HUES6 (cell line): ENCODE results near the gene NEURL1.

Source experiments
- H3K27ac ChIP-seq: 2 replicates; pipeline ENCODE4 v1.7.0; 2013; ENCODE audit warnings: low read depth, mild to moderate bottlenecking, low read length, inconsistent platforms
- H3K27me3 ChIP-seq: 2 replicates; pipeline ENCODE4 v1.6.1; 2013; ENCODE audit warnings: low read length; ENCODE audit not compliant: control insufficient read depth, insufficient read depth
- H3K36me3 ChIP-seq: 2 replicates; pipeline ENCODE4 v1.6.1; 2013; ENCODE audit warnings: low read length; ENCODE audit not compliant: control insufficient read depth, insufficient read depth
- H3K4me1 ChIP-seq: 2 replicates; pipeline ENCODE4 v1.6.1; 2013; ENCODE audit warnings: low read length; ENCODE audit not compliant: control insufficient read depth, insufficient read depth
- H3K4me3 ChIP-seq: 2 replicates; pipeline ENCODE4 v1.5.1; 2013; ENCODE audit warnings: low read depth, low read length
- H3K9ac ChIP-seq: one replicate; pipeline ENCODE4 v1.6.1; 2013; ENCODE audit warnings: mild to moderate bottlenecking, low read length
- H3K9me3 ChIP-seq: 2 replicates; pipeline ENCODE4 v1.6.1; 2013; ENCODE audit warnings: low read depth, low read length; ENCODE audit not compliant: control insufficient read depth, insufficient read depth

Gene NEURL1

DNA sequence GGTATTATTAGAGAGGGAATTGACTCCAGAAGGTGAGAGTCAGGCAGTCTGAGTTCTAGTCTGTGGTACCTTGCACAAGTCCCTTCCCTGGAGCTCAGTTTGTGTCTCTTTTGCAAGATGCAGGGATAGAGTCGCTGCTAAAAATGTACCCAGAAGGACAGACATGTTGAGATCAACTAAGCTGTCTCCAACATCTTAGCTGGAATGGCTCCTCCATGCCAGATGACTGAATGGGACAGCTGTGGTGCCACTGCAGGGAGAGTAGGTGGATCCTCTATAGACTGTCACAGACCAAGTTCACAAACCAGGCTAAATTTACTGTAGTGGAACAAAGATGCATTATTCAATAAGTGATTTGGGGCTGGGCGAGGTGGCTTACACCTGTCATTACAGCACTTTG is 120.1 kb downstream of the NEURL1 start:
- Histone ChIP-seq H3K27me3 (no peaks in the 10 kb centered on the region), H3K4me3 (no peak overlapping the region), H3K9ac (no peak overlapping the region), H3K4me1 (peaks cover 13% of the 10 kb centered on the region), H3K9me3 (no peaks in the 10 kb centered on the region), H3K27ac (no peak overlapping the region), H3K36me3 (peaks cover 45% of the 10 kb centered on the region; the same call in 1 of the 2 replicates)

DNA sequence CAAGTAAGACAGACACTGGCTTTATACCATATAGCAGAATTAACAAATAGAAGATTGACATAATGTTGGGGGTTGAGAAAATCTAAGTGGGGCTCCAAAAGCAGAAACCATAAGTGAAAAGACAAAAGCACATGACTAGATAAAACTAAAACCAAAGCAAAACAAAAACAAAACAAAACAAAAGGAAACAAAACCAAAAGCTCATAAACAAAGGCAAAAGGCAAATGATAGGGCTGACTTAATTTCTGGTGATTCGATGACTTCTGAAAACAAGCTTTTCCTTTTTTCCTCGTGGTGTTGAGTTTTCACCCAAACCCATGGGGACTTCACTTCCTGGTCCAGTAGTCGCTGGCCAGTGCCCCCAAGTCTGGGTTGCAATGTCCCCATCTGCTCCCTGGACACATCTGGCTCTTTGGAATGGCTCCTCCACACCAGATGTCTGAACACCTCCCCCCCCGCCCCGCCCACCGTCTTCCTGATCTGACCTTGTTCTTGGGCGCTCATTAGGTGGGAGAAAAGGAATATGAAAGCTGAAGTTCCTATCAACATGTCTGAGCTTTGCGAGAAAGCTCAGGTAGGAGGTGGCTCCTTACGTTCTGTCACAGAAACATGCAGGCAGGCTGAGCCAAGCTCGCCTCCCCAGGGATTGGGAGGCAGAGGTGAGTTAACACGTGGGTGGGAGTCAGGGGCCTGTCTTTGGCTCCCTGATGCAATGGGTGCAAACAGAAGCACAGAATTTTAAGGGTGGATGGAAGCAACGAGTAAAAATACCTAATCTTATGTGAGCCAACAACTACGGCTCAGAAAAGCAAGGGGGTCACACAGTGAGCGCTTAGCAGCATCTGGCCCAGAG is 121.0 kb downstream of the NEURL1 start:
- Histone ChIP-seq H3K36me3 (peaks cover 36% of the 10 kb centered on the region; the same call in 1 of the 2 replicates), H3K4me3 (no peak overlapping the region), H3K27ac (no peak overlapping the region), H3K9ac (no peak overlapping the region), H3K9me3 (no peaks in the 10 kb centered on the region), H3K27me3 (no peaks in the 10 kb centered on the region), H3K4me1 (peaks cover 13% of the 10 kb centered on the region)

DNA sequence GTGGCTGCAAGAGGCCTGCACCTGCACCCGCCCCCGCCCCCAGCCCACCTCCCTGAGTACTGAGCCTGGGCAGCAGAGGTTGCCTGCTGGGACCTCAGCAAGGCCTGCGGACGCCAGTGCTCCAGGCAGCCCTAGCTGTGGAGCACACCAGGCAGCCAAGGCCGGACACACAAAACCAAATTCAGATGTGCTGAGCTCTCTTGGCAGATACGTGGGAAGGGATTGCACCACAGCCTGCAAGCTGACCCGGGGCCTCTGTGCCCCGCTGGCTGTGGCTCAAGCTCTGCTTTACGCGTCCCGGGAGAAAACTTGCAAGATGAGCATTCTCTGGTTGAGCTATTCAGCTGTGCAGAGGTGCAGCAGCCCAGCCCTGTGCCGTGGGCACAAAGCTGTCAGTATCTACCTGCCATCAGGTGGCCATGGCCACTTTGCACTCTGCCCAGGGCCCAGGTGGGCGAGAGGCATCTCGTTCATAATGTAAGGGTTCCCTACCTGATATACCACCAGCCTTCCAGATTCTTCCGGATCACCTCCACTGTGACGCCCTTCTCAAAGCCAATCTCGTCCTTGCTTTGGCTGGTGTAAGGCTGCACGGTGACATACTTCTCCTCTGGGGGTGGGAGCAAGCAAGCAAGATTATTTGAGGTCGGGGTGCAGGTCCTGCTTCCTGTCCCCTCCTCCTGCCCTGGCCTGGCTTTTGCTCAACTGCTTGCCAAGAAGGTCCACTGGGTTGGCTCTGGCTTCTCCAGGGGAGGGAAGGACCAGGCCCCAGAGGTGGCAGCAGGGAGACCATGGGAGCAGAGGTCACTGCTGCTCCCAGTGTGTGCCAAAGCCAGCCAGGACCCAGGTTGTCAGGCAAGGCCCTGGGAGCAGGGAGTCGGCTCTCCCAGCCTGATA is 123.4 kb downstream of the NEURL1 start:
- H3K36me3 ChIP-seq: peaks cover 33% of the 10 kb centered on the region; the same call in 1 of the 2 replicates
- H3K9me3 ChIP-seq: no peaks in the 10 kb centered on the region
- H3K4me3 ChIP-seq: no peak overlapping the region
- H3K9ac ChIP-seq: no peak overlapping the region
- H3K27me3 ChIP-seq: no peaks in the 10 kb centered on the region
- H3K4me1 ChIP-seq: peaks cover 13% of the 10 kb centered on the region
- no peak overlapping the region for H3K27ac ChIP-seq

GRCh38 chr10:103617602-103618385 is 124.3 kb downstream of the NEURL1 start:
- no peaks in the 10 kb centered on the region for H3K9me3 ChIP-seq
- H3K4me3 ChIP-seq: no peak overlapping the region
- H3K4me1 ChIP-seq: peaks cover 13% of the 10 kb centered on the region
- no peaks in the 10 kb centered on the region for H3K27me3 ChIP-seq
- H3K9ac ChIP-seq: no peak overlapping the region
- H3K36me3 ChIP-seq: peaks cover 34% of the 10 kb centered on the region; the same call in 1 of the 2 replicates
- H3K27ac ChIP-seq: no peak overlapping the region

DNA sequence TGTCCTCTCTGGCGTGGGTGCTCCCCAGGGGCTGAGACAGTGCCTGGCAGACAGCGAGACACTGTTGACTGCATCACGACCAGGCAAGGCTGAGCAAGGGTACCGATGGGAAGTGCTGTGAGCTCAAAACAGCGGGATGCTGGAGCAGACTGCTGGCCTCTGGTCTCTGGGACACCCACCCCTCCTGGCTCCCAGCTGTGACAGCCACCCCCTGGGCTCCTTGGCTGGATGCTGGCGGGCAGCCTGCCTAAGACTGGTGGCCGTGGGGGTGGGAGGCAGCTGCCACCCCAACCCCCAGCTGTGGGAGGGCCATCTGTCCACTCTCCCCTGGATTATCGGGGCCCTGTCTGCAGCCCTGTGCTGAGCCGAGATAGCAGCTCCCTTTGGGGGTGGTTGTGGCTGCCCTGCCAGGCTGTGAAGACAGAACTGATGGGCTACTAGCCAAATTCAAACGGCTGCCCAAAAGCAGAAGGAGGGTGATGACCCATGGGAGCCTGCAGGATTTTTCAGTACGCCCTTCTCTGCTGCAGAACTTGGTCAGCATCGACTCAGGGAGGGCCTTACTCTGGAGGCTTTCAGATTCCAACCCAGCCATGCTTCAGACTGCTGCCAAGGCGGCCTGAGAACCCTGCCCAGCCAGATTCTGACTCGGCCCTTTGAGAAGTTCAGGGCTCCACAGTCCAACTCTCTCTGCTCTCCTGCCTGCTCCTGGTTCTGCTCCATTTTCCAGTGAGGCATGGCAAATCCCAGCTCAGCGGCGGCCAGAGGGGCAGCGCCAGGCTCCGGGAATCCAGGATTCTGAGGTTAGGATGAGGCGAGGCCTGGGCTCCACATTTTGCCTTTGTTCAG is 125.3 kb downstream of the NEURL1 start:
- Histone ChIP-seq H3K4me3 (no peak overlapping the region), H3K27ac (no peak overlapping the region), H3K36me3 (peaks cover 25% of the 10 kb centered on the region; the same call in 1 of the 2 replicates), H3K27me3 (no peaks in the 10 kb centered on the region), H3K9ac (no peak overlapping the region), H3K9me3 (no peaks in the 10 kb centered on the region), H3K4me1 (peaks cover 13% of the 10 kb centered on the region)

DNA sequence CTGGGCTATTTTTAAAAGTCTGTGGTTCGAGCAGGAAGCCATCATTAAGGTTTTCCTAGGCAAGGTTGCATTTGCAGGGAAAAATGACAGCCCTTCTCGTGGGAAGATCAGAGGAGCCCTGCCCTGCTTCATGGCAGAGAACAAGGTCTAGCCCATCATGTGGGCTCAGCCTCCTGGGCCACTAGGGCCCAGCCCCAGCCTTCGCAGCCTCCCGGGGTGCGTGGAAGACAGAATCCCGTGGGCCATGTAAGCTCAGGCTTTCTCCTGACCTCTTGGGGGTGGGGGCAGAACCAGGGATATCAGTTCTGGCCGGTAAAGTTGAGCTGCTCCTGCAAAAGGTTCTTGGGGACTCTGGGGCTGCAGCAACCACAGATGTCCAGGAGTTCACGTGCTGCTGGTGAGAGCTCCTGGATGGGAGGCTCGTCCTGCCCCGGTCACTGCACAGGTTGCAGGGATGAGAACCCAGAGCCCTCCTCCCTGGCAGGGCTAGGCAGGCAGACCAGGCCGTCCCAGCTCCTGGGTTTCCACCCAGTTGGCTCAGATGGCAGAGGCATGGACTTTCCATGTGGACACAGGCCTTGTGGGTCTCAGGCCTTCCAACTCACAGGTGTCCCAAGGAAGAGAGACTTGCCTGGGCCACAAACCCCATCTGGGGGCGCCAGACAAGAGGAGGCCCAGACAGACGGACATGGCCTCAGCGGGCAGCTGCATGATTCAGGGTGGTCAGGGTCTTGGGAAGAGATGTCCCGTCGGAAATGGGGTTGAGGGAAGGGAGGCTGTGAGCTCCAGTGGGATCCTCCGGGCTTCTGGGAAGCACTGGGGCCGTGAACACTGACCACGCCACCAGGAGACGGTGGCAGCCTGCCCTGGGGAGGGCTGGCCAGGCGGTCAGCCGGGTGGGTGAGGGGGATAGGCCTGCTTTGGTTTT is 126.2 kb downstream of the NEURL1 start:
- Histone ChIP-seq H3K4me1 (peaks cover 10% of the 10 kb centered on the region), H3K27ac (no peak overlapping the region), H3K9me3 (no peaks in the 10 kb centered on the region), H3K27me3 (no peaks in the 10 kb centered on the region), H3K36me3 (peaks cover 25% of the 10 kb centered on the region; the same call in 1 of the 2 replicates), H3K4me3 (no peak overlapping the region), H3K9ac (no peak overlapping the region)

GRCh38 chr10:103620352-103620740 is 126.8 kb downstream of the NEURL1 start:
- Histone ChIP-seq H3K9ac (no peak overlapping the region), H3K9me3 (no peaks in the 10 kb centered on the region), H3K4me1 (peaks cover 3% of the 10 kb centered on the region; the same call in 1 of the 2 replicates), H3K4me3 (no peak overlapping the region), H3K27ac (no peak overlapping the region), H3K36me3 (peaks cover 29% of the 10 kb centered on the region), H3K27me3 (no peaks in the 10 kb centered on the region)

GRCh38 chr10:103620891-103621782 is 127.6 kb downstream of the NEURL1 start:
- peaks cover 31% of the 10 kb centered on the region for H3K36me3 ChIP-seq
- H3K4me1 ChIP-seq: no peaks in the 10 kb centered on the region
- no peaks in the 10 kb centered on the region for H3K27me3 ChIP-seq
- H3K27ac ChIP-seq: no peak overlapping the region
- no peak overlapping the region for H3K9ac ChIP-seq
- no peak overlapping the region for H3K4me3 ChIP-seq
- H3K9me3 ChIP-seq: no peaks in the 10 kb centered on the region

DNA sequence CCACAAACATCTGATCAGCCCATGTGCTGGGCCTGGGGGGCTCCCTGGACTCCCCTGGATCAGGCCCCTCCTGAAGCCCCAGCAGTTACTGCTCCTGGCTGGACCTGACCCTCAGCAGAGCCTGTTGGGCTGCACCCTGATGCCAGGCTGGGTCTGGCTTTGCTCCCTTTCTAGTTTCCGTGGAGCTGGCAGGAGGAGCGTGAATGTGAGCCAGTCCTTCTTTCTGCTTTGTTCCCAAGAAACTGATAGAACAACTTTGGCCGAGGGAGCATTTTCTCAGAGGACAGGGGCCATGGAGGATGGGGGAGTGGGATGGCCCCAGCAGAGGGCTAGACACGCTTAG is 128.2 kb downstream of the NEURL1 start:
- Histone ChIP-seq H3K27ac (no peak overlapping the region), H3K27me3 (no peaks in the 10 kb centered on the region), H3K9me3 (no peaks in the 10 kb centered on the region), H3K9ac (no peak overlapping the region), H3K36me3 (peaks cover 31% of the 10 kb centered on the region), H3K4me1 (no peaks in the 10 kb centered on the region), H3K4me3 (no peak overlapping the region)
